A673 (cell line): Measurements from ENCODE around the gene TXNDC16.

ENCODE experiments used
- EZH2 ChIP-seq: fragments of 200-600 bp; sonication (generic); IDR thresholded peaks from 2 replicates; pipeline ENCODE4 v1.6.1; 2017; ENCODE audit warnings: borderline replicate concordance, low read depth, mild to moderate bottlenecking, mixed read lengths, antibody characterized with exemption, low read length; ENCODE audit not compliant: poor library complexity, severe bottlenecking
- TF ChIP-seq, protein P1 (sequence below): fragments of 300-800, 200-600 bp; sonication (generic); conservative IDR thresholded peaks from 2 replicates; pipeline ENCODE4 v1.5.1; 2017; ENCODE audit warnings: low read depth, mild to moderate bottlenecking, antibody characterized with exemption, low read length, moderate library complexity, mixed read lengths

DNA sequence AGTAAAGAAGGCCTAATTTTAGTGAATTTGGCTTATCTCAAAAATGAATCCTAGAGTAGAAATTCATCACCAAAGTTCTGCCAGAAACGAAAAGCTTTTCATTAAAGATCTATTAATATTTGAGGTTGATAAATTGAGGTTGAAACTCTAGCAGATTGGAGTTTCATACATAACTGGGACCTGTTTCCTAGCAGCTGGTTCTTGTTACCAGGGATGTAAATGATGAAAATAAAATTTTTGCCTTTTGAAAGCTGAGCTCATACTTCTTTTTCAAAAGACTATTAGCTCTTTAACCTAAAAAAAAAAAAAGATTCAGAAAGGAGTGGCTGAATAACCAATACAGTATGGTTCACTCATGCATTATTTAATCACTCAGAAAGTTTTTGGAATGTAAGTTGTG lies 139.9 kb downstream of the TXNDC16 start:
- TF ChIP-seq, protein P1, sequence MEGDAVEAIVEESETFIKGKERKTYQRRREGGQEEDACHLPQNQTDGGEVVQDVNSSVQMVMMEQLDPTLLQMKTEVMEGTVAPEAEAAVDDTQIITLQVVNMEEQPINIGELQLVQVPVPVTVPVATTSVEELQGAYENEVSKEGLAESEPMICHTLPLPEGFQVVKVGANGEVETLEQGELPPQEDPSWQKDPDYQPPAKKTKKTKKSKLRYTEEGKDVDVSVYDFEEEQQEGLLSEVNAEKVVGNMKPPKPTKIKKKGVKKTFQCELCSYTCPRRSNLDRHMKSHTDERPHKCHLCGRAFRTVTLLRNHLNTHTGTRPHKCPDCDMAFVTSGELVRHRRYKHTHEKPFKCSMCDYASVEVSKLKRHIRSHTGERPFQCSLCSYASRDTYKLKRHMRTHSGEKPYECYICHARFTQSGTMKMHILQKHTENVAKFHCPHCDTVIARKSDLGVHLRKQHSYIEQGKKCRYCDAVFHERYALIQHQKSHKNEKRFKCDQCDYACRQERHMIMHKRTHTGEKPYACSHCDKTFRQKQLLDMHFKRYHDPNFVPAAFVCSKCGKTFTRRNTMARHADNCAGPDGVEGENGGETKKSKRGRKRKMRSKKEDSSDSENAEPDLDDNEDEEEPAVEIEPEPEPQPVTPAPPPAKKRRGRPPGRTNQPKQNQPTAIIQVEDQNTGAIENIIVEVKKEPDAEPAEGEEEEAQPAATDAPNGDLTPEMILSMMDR, result no peak
- no peak for TF ChIP-seq EZH2
